GM21367 (cell line): ENCODE measurements around the gene IFI6.
A peak's percentile ranks its signal among the peaks of the same experiment; 100 is the strongest.
"Not testable (repeated sequence)": the region's sequence is repeated elsewhere in the genome, so short reads cannot be mapped to it uniquely, and the experiment has no call there.

Experiments used
- ATAC-seq: cut with Tn5 transposase; IDR thresholded peaks from one replicate; pipeline ENCODE4 v1.9.1; 2021; ENCODE audit not compliant: unreplicated experiment

Gene IFI6, protein sequence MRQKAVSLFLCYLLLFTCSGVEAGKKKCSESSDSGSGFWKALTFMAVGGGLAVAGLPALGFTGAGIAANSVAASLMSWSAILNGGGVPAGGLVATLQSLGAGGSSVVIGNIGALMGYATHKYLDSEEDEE

DNA sequence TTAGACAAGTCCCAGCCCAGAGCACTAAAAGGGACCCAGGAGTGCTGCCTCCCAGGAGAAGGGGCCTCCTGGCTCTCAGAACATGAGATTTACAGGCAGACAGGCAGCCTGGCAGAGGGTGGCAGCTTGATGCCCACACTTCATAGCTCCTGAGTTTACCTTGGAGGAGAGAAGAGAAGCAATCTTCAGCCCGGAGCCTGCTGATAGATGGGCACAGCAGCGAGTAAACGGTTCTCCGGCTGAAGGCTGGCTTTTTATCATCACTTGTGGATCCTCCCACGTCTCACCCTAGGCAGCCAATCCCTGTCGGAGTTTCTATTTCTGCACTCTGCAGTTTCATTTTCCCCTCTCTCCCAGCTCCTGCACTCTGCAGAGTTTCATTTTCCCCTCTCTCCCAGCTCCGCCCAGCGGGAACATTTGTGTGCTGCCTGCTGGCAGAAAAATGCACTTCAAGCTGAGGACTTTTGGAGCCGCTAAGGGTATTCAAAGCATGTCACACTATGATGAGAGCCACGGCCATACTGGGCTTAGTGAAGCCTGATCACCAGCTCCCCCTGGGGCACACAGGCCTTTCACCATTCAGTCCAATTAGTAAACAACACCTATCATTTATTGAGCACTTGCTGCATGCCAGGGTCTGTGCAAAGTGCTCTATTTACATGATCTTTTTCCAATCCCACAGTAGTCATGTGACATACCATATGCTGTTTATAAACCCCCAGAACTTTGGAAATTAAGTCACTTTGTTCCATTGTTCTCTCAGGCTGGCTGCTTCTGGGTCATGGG is at the start of gene IFI6:
IFI6 (minus strand) TSS at position 229 of the 786 bp plus-strand sequence. CDS start 2,878 bp downstream, outside the sequence.
- peak; percentile 60 for ATAC-seq

DNA sequence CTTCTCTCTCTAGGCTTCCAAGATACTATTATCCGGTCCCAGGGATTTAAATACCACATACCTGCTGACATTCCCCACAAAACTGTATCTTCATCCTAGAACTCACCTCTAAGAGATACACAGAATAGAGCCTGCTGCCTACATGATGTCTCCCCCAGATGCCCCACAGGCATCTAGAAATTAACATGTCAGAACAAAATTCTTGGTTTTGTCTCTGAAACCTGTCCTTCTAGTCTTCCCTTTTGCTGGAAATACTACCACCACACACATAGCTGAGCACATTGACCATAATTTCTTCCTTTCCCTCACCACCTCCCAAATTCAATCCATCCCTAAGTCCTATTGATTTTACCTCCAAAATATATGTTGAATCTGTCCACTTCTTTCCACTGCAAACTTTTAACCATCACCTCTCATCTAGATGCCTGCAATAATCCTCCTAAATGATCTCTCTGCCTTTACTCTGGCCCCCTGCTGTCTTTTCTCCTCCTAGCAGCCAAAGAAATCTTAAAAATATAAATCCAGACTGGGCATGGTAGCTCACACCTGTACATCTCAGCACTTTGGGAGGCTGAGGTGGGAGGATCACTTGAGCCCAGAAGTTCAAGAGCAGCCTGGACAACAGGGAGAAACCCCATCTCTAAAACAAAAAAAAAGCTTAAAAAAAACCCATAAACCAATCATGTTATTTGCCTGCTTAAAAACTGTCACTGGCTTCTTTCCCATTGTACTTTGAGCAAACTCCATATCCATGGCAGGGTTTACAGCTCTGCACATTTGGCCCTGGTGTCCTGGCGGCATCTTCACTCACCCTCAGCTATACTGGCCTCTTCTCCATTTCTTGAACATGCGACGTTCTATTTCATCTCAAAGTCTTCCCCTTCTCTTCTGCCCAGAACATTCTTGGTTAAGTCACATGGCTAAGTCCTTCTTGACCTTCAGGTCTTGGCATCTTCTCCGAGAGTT is 47.6 kb upstream of the IFI6 start:
- ATAC-seq: no peak

DNA sequence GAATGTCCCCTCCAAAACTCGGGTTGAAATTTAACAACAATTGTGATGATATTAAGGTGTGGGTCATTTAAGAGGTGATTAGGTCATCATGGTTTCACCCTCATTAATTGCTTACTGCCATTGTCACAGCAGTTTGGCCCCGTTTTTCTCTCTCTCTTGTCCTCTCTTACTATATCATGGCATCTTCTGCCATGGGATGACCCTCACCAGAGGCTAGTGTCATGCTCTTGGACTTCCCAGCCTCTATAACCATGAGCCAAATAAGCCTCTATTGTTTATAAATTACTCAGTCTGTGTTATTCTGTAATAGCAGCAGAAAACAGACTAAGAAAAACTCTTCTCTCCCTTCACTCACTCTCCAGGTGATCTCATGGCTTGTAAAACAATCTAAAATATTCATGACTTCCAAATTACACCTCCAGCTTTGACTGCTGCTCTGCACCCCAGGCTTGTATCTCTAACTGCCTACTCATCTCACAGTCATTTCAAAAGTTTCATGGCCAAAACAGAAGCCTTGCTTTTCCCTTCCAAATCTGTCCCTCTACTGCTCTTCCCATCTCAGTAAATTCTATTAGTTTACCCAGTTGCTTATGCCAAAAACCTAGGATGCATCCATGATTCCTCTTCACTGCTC is 44.4 kb upstream of the IFI6 start:
- no peak for ATAC-seq

DNA sequence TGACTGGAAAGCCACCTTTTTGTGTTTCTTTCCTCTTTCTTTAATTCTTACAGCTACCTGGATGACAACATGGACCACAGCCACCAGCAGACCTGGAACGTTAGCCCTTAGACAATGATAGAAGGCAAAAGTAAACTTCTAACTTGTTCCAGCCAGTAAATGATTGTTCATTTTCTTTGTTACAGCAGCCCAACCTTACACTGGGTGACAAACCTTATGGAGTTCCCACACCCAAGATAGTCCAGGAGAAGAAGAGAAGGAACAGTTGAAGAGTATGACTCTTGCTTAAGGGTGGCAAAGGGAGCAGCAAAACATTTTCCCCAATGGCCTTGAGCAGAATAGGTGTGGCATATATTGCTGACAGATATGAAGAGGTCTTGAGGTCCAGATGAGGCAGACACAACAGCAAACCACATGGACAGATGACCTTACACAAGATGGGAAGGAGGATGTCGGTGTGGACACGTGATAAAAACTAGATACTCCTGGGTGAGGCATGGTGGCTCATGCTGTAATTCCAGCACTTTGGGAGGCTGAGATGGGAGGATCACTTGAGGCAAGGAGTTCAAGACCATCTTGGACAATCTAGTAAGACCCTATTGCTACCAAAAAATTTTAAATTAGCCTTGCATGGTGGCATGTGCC is 42.0 kb upstream of the IFI6 start:
- ATAC-seq: no peak

DNA sequence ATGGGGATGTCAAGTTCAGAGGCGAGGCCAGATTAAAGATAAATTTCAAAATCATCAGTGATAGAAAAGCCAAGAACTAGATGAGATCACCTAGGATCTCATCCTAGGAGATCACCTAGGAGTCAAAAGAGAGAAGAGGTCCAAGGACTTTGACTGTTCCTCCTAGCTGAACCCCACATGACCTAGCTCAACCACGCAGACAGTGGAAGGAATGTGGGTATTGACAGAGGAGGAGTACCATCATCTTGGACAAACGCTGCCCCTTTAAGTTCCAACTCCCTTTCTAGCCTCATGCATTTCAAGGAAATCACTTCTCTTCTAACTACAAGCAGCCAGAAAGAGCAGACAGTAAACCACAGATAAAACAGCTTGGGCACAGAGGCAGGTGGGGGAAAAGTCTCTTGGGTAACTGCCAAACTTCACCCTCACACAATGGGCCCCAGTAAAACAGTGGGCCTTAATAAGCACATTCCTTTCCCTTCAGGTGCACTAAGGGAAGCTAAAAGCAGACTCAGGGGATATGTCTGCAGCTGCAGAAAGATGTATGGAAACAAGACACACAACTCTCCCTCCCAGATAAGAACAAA is 41.2 kb upstream of the IFI6 start:
- no peak for ATAC-seq

DNA sequence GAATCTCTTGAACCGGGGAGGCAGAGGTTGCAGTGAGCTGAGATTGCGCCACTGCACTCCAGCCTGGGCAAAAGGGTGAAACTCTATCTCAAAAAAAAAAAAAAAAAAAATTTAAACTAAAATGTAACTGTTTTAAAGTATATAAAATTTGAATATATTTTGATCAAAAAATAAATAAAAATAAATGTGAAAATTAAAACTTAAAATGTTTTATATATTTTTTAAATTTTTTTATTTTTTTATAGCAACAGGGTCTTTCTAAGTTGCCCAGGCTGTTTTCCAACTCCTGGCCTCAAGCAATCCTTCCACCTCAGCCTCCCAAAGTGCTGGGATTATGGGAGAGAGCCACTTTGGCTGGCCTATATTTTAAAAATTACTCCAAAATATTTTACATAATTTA is 38.6 kb upstream of the IFI6 start:
- ATAC-seq: no peak

DNA sequence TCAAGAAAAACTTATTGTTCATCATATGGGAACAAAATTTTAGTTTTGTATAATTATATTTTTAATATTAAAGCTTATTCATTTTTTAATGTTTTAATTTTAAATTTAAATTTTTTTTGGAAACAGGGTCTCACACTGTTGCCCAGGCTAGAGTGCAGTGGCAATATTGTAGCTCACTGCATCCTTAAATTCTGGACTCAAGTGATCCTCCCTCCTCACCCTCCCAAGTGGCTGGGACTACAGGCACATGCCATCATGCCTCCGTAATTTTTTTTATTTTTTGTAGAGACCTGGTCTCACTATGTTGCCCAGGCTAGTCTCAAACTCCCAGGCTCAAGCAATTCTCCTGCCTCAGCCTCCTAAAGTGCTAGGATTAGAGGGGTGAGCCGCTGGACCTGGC is 33.6 kb upstream of the IFI6 start:
- no peak for ATAC-seq

DNA sequence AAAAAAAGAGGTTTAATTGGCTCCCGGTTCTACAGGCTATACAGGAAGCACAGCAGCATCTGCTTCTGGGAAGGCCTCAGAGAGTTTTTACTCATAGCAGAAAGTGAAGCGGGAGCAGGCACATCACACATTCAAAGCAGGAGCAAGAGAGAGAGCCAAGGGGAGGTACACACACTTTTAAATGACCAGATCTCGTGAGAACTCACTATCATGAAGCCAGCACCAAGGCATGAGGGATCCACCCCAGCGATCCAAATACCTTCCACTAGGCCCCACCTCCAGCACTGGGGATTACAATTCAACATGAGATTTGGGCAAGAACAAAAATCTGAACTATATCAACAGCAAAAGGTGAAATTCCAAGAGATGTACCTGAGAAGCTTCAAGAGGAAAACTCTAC is 33.0 kb upstream of the IFI6 start:
- ATAC-seq: no peak

DNA sequence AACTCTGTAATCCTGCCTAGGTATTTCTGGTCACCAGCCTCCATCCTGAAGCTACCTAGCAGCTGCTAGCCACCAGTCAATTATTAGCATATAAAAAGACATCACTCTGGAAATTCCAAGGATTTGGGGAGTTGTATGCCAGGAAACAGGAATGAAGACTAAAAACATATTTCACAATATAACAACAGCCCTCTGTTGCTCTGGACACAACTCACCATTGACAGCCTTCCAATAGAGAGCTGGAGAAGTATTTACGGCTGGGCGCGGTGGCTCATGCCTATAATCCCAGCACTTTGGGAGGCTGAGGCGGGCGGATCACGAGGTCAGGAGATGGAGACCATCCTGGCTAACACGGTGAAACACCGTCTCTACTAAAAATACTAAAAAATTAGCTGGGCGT is 24.8 kb upstream of the IFI6 start:
- ATAC-seq: not testable (repeated sequence)

DNA sequence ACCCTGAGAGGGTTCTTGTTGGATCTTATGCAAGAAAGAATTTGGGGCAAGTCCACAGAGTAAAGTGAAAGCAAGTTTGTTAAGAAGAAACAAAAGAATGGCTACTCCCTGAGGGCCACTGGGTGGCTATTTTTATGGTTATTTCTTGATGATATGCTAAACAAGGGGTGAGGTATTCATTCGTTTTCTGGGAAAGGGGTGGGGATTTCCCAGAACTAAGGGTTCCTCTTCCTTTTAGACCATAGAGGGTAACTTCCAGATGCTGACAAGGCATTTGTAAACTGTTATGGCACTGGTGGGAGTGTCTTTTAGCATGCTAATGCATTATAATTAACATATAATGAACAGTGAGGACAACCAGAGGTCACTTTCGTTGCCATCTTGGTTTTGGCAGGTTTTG is 18.2 kb upstream of the IFI6 start:
- ATAC-seq: no peak

DNA sequence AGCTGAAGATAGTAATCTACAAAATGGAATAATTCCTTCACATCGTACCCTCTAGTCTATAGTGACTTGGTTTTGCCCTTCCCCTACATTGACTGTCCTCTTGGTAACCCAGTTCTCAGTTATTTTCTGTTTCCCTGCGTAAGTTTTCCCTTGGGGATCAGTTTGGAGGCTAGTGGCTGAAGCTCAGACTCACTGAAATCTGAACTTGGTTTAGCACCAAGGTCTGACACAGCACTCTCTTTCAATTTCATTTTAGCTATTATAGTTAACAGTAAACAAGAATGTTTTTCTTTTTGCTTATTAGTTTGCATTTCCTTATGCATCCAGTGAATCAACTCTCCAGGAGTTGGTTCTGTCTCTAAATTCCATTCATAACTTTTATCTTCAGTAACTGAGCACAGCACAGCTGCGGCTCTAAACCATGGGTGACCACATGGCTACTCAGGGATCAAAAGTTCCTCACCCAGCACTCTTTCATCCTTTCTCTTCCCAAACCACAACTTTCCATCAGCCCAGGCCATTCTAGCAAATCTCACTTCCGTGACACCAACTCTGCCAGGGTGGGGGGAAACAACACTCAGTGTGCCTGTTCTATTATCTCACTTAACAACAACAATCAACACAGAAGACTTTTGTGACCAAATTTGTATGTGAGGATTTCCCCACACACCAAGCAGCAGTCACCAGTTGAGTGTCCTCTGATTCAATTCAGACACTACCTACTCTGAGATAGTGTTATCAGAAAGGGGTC is 17.6 kb upstream of the IFI6 start:
- peak; percentile 55 for ATAC-seq

DNA sequence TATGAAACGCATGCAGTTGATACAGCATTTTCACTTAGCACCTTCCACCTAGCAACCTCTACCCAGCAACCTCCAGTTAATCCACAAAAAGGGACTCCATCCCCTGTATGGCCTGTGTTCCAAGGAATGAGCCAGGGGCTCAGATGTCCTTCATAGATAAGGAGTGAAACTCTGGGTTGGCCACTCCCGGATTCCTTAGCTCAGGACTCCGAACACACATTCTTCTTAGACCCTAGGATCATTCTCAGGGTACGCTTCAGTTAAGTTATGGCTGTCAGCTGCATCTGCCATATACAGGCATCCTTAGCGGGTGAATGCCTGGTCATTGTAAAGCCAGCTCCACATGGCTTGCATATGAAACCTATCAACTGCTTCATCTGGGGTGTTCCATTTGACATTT is 15.9 kb upstream of the IFI6 start:
- ATAC-seq: no peak

DNA sequence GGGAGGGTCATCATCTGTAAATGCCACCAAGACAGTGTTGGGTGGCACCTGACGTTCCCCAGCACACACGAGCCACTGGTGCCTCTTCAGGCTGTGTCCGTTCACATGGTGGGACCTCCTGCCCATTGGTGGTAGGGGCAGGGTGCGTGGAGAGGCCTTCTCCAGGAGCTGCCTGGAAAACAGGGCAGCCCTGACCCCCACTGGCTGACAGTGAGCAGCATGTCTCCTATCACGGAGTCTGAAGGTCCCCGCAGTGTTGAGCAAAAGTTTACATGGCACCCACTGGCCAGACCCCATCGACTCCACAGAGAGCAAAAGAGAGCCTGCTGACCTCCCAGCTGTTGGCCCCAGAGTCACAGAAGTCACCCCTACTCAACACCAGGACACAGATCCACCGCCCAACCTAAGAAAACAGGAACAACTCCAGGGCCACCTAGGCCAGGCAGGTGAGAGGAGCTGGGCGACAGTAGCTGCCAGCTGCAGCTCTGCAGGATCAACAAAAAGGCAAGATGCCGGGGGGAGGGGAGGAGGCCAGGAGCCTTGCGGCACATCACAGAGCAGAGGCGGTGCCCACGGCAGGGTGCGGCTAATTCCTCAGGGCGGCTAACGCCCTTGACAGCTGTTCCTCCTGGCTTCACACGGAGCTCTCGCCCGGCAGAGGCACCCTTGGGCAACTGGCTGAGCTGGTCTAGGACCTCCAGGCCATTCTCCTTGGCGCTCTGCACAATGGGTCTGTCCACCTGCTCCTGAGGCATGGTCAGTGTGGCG is 14.4 kb upstream of the IFI6 start:
- no peak for ATAC-seq

DNA sequence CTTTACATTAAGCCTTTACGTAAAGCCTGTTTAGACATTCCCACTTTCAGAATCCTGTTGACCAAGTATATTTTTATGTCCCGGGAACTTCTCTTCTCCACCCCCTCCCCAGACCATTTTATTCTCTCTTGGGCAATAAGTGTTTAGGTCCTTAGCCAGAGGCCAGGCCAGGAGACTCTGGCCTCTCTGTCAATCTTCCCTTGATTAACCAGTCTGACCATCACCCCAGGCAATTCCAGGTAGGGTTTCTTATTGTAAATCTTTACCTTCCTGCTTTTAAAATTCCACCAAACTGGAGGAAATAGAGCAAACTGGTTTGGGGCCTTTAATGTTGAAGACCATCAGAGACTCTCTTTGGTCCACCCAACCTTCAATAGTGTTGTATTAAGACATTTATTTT is 12.2 kb upstream of the IFI6 start:
- ATAC-seq: no peak

DNA sequence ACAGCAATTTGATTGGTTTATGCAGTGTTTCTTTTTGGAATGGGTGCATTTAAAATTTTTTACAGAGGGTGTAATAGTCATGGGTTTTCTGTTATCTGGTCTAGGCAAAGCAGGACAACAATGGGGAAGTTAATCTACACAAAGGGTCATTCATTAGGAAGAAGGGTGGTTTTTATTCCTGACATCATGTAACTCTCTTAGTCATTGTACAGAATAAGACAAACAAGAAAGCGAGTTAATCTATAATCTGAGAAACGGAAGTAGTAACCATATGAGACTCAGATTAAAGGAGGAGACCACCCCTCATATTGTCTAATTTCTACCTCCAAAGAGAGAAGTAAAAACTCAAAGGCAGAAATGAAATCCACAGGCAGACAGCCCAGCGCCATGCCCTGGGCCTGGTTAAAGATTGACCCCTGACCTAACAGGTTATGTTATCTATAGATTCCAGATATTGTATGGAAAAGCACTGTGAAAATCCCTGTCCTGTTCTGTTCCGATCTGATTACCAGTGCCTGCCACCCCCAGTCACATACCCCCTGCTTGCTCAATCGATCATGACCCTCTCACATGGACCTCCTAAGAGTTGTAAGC is 10.5 kb upstream of the IFI6 start:
- no peak for ATAC-seq

DNA sequence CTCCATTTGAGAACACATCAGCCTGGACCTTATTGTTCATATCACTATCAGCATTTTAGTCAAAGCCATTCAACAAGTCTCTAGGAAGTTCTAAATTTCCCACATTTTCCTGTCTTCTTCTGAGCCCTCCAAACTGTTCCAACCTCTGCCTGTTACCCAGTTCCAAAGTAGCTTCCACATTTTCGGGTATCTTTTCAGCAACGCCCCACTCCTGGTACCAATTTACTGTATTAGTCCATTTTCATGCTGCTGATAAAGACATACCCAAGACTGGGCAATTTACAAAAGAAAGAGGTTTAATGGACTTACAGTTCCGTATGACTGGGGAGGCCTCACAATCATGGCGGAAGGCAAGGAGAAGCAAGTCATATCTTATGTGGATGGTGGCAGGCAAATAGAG is 9.6 kb upstream of the IFI6 start:
- ATAC-seq: not testable (repeated sequence)

DNA sequence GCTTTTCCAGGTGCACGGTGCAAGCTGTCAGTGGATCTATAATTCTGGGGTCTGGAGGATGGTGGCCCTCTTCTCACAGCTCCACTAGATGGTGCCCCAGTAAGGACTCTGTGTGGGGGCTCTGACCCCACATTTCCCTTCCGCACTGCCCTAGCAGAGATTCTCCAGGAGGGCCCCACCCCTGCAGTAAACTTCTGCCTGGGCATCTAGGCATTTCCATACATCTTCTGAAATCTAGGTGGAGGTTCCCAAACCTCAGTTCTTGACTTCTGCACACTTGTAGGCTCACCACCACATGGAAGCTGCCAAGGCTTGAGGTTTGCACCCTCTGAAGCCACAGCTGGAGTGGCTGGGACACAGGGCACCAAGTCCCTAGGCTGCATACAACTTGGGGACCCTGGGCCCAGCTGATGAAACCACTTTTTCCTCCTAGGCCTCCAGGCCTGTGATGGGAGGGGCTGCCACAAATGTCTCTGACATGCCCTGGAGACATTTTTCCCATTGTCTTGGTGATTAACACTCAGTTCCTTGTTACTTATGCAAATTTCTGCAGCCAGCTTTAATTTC is 8.3 kb upstream of the IFI6 start:
- ATAC-seq: not testable (repeated sequence)

DNA sequence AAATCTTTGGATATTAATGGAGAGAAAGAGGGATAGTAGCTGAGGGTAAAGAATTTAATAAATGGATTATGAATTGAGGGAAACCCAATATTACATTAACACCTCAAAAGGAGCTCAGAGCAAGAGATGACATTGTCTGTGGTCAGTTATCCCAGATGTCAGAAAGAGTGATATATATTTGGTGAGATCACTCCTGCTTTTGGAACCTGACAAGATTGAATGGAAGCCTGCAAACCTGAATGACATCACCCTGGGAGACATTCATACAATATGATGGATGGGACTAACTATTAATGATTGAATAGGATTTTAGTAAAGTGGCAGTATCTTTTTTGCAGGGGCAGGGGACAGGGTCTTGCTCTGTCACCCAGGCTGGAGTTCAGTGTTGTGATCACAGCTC is 6.8 kb upstream of the IFI6 start:
- ATAC-seq: no peak
